Neuron (in vitro differentiated cells): ENCODE data around the gene TMEM131L.

Experiments used
- H2AFZ ChIP-seq: one replicate; pipeline ENCODE4 v1.6.1; 2013; ENCODE audit warnings: low read depth, mild to moderate bottlenecking, inconsistent platforms, low read length, moderate library complexity
- H3K27me3 ChIP-seq: one replicate; pipeline ENCODE4 v1.6.1; 2013; ENCODE audit warnings: low read length; ENCODE audit not compliant: insufficient read depth
- H3K36me3 ChIP-seq: one replicate; pipeline ENCODE4 v1.6.1; 2013; ENCODE audit warnings: low read length; ENCODE audit not compliant: insufficient read depth
- H3K4me1 ChIP-seq: one replicate; pipeline ENCODE4 v1.6.1; 2013; ENCODE audit warnings: low read length; ENCODE audit not compliant: insufficient read depth
- H3K4me3 ChIP-seq: 2 replicates; pipeline ENCODE4 v1.5.1; 2013; ENCODE audit warnings: mild to moderate bottlenecking, low read length, moderate library complexity
- H3K9me3 ChIP-seq: one replicate; pipeline ENCODE4 v1.6.1; 2013; ENCODE audit warnings: low read length

Gene TMEM131L

DNA sequence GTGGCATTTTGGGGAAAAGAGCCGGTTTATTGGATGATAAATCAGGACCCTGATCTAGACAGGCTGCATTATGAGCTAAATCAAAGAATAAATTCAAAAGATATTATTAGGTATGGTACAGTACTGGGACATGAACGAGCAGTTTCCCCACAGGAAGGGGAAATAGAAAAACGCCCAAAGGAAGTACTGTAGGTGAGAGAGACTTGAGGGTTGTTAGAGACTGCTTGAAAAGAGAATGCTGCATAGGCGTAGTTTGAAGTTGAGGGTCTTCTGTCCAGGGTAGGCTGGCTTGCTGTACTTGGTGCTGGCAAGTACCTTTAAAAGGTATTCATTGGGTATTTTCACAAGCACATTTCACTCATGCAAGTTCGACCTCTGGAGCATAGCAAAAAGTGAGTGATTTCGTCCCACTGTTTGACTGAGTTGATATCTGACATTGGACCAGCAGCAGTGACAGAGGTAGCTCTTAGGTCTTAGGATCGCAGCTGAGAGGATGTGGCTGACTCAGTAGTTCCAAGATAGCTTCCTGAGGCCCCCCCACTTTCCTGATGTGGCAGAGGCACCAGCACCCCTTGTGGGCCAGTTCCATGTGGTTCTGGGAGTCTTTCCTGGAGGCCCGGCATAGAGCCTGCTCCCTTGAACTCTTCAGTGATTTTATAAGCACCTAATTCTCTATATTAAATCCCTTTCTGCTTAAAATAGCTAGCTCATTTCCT is 64.3 kb downstream of the TMEM131L start:
- no peak overlapping the region for H3K4me3 ChIP-seq
- no peaks in the 10 kb centered on the region for H3K36me3 ChIP-seq
- H2AFZ ChIP-seq: no peak overlapping the region
- H3K27me3 ChIP-seq: no peaks in the 10 kb centered on the region
- peaks cover 12% of the 10 kb centered on the region for H3K4me1 ChIP-seq
- no peaks in the 10 kb centered on the region for H3K9me3 ChIP-seq

DNA sequence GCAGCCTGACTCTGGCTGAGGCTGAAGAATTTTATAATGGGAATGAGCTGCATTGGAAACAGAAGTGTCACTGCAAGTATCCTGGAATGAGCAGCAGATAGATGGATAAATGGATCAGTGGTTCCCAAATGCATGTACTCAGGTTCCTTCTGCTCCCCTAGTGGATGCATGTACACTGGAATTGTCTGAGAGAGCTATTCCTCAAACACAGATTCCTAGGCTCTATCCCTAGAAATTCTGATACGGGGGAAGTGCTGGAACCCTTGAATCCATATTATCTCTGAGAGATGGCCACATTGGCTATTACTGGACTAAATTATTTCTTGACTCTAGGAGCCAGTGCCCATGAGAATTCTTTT is 64.8 kb downstream of the TMEM131L start:
- H3K4me3 ChIP-seq: no peak overlapping the region
- no peaks in the 10 kb centered on the region for H3K27me3 ChIP-seq
- H3K36me3 ChIP-seq: no peaks in the 10 kb centered on the region
- H3K4me1 ChIP-seq: peaks cover 17% of the 10 kb centered on the region
- no peak overlapping the region for H2AFZ ChIP-seq
- H3K9me3 ChIP-seq: no peaks in the 10 kb centered on the region

DNA sequence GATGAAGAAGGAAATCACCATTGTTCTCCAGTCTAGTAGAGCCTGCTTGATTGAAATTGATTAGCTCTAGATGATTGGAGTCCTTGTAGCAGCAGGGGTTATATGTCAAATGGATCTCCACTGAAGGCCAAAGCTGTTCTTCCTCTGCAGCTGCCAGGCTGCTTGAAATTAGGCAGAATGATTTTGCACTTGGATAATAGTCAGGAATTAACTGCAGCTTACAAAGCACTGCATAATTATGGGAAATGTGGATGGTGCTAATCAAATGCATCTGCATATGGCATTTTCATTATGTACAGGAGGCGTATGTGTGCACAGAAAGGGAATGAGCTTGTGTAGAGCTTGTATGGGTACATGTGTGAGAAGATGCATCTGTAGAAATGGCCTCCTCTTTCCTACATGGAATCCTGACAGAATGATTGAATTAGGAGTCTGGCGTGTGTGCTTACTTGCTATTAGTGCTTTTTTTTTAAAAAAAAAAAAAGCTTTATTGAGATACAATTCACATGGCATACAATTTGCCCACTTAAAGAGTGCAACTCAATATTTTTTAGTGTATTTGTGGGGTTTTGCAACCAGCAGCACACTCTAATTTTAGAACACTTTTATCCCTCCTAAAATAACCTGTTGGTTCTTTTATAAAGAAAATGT is 65.9 kb downstream of the TMEM131L start:
- Histone ChIP-seq H3K27me3 (no peaks in the 10 kb centered on the region), H3K36me3 (no peaks in the 10 kb centered on the region), H3K9me3 (no peaks in the 10 kb centered on the region), H3K4me1 (peaks cover 25% of the 10 kb centered on the region), H2AFZ (no peak overlapping the region), H3K4me3 (no peak overlapping the region)

DNA sequence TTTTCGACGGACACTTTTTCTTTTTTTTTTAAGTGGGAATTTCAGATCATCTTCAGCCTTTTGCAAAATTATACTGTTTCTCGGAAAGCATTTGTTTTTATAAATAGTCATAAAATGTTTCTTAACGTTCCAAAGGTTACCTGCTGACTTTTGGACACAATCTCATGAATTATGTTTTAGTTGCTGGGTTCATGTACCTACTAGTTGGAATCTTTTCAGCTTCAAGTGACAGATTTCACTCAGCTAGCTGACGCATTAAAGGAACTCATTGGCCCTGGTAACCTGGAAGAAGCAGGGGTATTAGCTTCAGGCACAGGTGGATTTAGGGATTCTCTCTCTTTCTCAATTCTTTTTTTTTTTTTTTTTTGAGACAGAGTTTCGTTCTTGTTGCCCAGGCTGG is 66.5 kb downstream of the TMEM131L start:
- H3K9me3 ChIP-seq: no peaks in the 10 kb centered on the region
- peaks cover 25% of the 10 kb centered on the region for H3K4me1 ChIP-seq
- no peak overlapping the region for H2AFZ ChIP-seq
- H3K36me3 ChIP-seq: no peaks in the 10 kb centered on the region
- no peak overlapping the region for H3K4me3 ChIP-seq
- no peaks in the 10 kb centered on the region for H3K27me3 ChIP-seq

- H3K36me3 ChIP-seq: no peaks in the 10 kb centered on the region
- no peak overlapping the region for H2AFZ ChIP-seq
- H3K4me1 ChIP-seq: peaks cover 25% of the 10 kb centered on the region
- H3K27me3 ChIP-seq: no peaks in the 10 kb centered on the region
- no peaks in the 10 kb centered on the region for H3K9me3 ChIP-seq
- H3K4me3 ChIP-seq: no peak overlapping the region
Observed at GRCh38 chr4:153533387-153533786, 67.2 kb downstream of the TMEM131L start.

GRCh38 chr4:153534792-153535629 is 68.9 kb downstream of the TMEM131L start:
- H3K27me3 ChIP-seq: no peaks in the 10 kb centered on the region
- no peak overlapping the region for H3K4me3 ChIP-seq
- no peaks in the 10 kb centered on the region for H3K36me3 ChIP-seq
- peaks cover 32% of the 10 kb centered on the region for H3K4me1 ChIP-seq
- H2AFZ ChIP-seq: no peak overlapping the region
- no peaks in the 10 kb centered on the region for H3K9me3 ChIP-seq

DNA sequence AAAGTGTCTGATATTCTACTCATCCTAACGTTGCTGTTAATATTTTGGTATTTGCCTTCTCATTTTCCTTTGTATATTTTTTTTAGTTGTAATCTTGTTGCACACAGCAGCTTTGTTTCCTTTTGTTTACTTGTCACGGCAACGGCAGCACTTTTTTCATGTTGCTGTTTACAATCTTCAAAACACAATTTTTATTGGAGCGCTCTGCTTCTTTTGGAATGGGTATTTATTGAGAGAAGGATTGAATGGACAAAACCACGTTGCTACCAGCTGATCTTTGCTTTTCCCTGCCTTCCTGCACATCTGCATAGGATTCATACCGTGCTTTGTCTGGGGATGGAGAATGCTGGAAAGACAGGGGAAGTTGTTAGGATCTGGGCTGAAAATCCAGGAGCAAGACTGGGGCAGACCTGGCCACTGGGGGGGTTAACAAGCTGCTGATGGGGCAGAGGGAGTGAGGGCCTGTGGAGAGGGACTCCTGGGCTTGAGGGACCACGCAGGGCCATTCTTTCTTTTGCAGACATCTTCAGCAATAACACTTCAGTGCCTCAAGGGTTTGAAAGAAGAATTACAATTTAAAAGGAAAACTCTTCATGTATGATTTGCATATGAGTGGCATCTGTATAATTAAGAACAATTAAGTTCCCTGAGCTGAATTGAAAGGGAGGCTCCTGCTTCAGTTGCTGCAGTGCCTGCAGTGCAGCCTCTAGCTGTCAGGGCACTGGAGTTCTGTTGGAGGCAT is 69.8 kb downstream of the TMEM131L start:
- Histone ChIP-seq H3K36me3 (no peaks in the 10 kb centered on the region), H3K27me3 (no peaks in the 10 kb centered on the region), H3K4me1 (peaks cover 32% of the 10 kb centered on the region), H2AFZ (no peak overlapping the region), H3K4me3 (no peak overlapping the region), H3K9me3 (no peaks in the 10 kb centered on the region)

DNA sequence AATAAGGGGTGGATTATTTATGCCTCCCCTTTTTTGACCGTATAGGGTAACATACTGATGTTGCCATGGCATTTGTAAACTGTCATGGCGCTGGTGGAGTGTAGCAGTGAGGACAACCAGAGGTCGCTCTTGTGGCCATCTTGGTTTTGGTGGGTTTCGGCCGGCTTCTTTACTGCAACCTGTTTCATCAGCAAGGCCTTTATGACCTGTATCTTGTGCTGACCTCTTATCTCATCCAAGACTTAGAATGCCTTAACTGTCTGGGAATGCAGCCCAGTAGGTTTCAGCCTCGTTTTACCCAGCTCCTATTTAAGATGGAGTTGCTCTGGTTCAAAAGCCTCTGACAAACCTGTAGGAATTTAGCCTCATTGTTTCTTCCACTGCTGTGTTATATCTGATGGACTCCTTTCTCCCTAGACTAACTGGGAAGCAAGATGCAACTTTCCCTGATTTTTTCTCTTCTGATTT is 71.4 kb downstream of the TMEM131L start:
- Histone ChIP-seq H3K27me3 (no peaks in the 10 kb centered on the region), H2AFZ (no peak overlapping the region), H3K36me3 (no peaks in the 10 kb centered on the region), H3K9me3 (peaks cover 2% of the 10 kb centered on the region), H3K4me3 (no peak overlapping the region), H3K4me1 (peaks cover 24% of the 10 kb centered on the region)

DNA sequence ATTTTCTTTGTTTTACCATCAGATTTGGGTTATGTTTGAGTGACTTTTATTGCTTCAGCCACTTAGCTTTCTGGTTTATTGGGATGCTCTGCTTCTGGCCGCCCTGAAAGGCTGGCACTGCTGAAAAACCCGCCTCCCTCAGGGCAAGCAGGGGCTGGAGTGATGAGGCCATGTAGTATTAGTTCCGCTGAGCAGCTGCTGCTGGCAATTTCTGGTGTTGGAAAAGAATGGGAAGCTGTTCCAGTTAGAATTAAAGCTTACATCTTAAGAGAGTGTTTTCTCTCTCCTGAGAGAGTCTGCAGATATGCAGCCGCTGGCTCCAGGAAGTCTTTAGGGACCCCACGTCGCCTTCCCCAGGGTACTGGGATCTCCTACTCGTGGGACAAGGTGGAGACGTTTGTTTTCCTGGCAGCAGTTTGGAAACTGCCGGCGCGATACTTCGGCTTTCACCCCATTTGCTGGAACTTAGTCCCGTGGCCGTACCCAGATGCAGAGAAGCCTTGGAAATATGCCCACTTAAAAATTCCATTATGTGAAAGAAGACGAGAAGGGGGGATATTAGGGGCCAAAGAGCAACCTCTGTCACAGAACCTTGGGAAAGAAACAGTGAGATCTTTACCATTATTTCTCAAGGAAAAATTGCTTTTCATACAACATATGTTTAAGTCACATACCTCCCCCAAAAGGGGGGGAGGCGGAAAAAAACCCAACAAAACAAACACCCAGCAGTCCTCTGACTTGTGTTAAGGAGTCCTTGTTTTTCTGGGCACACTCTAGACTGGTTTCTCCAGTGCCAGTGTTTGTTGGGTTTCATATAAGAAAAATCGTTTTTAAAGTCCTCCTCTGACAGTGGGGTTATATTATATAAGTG is 72.6 kb downstream of the TMEM131L start:
- H3K4me3 ChIP-seq: no peak overlapping the region
- H3K27me3 ChIP-seq: no peaks in the 10 kb centered on the region

GRCh38 chr4:153539422-153539821 is 73.3 kb downstream of the TMEM131L start:
- peaks cover 34% of the 10 kb centered on the region for H3K4me1 ChIP-seq

More for the DNA sequence above, 72.6 kb downstream of the TMEM131L start:
- Histone ChIP-seq H2AFZ (no peak overlapping the region), H3K36me3 (no peaks in the 10 kb centered on the region), H3K4me1 (peaks cover 27% of the 10 kb centered on the region), H3K9me3 (peaks cover 2% of the 10 kb centered on the region)

DNA sequence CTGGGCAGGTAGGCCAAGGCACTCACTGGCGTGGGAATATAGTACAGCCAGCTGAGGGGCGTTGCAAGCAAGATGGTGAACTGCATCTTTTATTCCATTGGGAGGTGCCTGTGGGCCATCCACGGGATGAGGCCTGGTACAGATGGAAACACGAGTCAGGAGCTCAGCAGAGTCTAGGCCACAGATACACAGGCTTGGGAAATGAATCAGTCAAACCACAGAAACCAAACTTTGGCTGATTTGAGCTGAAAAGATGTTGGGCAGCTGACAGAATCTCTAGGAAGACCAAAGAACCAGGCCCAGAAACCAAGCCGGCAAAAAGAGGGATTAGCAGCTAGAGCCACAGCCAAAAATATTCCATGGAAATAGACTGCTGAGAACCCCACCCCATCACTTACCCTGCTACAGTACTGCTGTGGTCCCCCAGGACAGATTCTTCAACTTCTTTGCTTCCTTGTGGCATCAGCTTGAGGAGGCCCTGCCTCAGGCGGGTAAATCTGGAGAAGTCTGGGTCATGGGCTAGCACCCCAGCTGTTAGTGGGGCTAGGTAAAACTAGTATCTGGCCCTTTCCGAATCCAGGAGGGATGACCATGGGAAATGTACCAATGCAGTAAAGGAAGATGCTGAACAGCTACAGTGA is 75.4 kb downstream of the TMEM131L start:
- Histone ChIP-seq H3K36me3 (no peaks in the 10 kb centered on the region), H2AFZ (no peak overlapping the region), H3K27me3 (no peaks in the 10 kb centered on the region), H3K9me3 (peaks cover 2% of the 10 kb centered on the region), H3K4me1 (peaks cover 22% of the 10 kb centered on the region), H3K4me3 (no peak overlapping the region)

More at GRCh38 chr4:153539422-153539821, 73.3 kb downstream of the TMEM131L start:
- Histone ChIP-seq H3K27me3 (no peaks in the 10 kb centered on the region), H3K36me3 (no peaks in the 10 kb centered on the region), H3K4me3 (no peak overlapping the region), H3K9me3 (peaks cover 2% of the 10 kb centered on the region), H2AFZ (no peak overlapping the region)

DNA sequence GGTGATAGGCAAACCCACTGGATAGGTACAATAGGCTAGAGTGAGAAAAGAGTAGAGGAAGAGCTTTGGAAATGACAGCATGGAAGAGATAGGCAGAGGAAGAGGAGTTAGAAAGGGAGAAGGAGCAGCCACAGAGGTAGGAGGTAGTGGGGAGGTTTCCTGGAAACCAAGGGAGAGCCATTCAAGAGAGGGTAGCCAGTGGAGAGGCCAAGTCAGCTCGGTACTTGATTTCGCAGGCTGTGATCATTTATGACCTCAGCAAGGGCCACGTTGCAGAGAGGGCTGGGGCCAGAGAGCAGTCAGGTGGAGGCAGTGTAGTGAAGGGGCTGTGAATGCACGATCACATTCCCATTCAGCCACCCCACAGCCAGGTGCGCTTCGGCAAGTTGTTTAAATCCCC is 76.0 kb downstream of the TMEM131L start:
- peaks cover 20% of the 10 kb centered on the region for H3K4me1 ChIP-seq

More for the DNA sequence above, 76.0 kb downstream of the TMEM131L start:
- peaks cover 2% of the 10 kb centered on the region for H3K9me3 ChIP-seq
- no peaks in the 10 kb centered on the region for H3K27me3 ChIP-seq
- no peak overlapping the region for H2AFZ ChIP-seq
- H3K4me3 ChIP-seq: no peak overlapping the region
- H3K36me3 ChIP-seq: no peaks in the 10 kb centered on the region
